HG03064 (cell line): ENCODE data around the gene CD2AP.
A peak's percentile ranks its signal among the peaks of the same experiment; 100 is the strongest.
"Not testable (repeated sequence)": the region's sequence is repeated elsewhere in the genome, so short reads cannot be mapped to it uniquely, and the experiment has no call there.

ENCODE experiments used
- ATAC-seq: cut with Tn5 transposase; IDR thresholded peaks from one replicate; pipeline ENCODE4 v1.9.1; 2021; ENCODE audit warnings: low read depth; ENCODE audit not compliant: unreplicated experiment

CD2AP gene, protein sequence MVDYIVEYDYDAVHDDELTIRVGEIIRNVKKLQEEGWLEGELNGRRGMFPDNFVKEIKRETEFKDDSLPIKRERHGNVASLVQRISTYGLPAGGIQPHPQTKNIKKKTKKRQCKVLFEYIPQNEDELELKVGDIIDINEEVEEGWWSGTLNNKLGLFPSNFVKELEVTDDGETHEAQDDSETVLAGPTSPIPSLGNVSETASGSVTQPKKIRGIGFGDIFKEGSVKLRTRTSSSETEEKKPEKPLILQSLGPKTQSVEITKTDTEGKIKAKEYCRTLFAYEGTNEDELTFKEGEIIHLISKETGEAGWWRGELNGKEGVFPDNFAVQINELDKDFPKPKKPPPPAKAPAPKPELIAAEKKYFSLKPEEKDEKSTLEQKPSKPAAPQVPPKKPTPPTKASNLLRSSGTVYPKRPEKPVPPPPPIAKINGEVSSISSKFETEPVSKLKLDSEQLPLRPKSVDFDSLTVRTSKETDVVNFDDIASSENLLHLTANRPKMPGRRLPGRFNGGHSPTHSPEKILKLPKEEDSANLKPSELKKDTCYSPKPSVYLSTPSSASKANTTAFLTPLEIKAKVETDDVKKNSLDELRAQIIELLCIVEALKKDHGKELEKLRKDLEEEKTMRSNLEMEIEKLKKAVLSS

DNA sequence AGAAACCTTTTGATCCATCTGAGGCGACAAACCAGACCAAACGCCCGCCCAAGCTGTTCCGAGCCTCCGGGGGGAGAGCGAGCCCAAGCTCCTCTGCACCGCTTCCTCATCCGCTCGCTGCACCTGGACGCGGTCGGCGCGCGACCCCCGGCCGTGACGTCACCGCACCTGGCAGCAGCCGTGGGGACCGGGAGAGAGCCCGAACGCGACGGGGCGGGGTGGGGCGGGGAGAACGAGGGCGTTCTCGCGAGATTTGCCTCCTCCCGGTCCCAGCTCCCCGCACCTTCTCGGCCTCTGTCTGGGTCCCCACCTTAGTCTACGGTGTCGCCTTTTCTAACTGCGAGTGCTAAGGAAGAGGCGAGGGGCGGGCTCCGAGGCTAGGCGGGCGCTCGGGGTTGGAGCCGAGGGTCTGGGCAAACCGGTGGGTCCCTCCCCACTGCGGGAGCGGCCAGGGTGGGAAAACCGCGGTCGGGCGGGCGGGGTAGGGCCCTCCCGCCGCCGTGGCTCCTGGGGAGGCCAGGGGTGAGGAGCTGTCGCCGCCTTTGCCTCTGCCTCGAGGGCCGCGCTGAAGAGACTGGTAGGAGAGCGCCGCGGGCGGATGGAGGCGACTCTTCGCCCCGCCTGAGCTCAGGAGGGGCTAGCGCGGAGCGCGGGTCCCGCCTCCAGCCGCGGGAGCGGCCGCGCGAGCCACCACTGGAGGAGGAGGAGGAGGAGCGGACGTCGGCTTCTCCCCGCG, at the start of gene CD2AP:
Gene CD2AP (plus strand): TSS at position 293 of the 736 bp plus-strand sequence. CDS start 456 bp downstream, outside the sequence.
- peak; percentile 85 for ATAC-seq

DNA sequence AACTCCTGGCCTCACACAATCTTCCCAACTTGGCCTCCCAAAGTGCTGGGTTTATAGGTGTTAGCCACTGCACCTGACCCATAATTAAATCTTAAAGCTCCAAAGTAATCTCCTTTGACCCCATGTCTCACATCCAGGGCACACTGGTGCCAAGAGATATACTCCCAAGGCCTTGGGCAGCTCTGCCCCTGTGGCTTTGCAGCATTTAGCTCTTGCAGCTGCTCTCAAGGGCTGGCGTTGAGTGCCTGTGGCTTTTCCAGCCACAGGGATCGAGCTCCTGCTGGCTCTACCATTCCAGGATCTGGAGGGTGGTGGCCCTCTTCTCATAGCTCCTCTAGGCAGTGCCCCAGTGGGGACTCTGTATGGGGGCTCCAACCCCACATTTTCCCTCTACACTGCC, 49.3 kb upstream of the CD2AP start:
- no peak for ATAC-seq

DNA sequence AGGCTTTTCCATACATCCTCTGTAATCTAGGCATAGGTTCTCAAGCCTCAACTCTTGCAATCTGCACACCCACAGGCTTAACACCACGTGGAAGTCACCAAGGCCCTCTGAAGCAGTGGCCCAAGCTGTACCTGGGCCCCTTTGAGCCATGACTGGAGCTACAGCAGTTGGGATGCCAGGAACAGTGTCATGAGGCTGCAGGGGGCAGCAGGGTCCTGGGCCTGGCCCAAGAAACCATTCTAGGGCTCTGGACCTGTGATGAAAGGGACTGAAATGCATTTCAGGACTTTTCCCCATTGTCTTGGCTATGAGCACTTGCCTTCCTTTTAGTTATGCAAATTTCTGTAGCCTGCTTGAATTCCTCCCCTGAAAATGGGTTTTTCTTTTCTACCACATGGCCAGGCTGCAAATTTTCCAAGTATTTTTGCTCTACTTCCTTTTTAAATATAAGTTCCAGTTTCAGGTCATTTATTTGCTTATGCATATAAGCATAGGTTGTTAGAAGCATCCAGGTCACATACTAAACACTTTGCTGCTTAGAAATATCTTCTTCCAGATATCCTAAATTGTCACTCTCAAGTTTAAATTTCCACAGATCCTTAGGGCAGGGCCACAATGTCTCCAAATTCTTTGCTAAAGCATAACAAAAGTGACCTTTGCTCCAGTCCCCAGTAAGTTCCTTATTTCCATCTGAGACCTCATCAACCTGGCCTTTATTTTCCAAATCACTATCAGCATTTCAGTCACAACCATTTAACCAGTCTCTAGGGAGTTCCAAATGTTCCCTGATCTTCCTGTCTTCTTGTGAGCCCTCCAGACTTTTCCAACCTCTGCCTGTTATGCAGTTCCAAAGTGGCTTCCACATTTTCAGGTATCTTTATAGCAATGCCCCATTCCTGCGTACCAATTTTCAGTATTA, 48.6 kb upstream of the CD2AP start:
- no peak for ATAC-seq

DNA sequence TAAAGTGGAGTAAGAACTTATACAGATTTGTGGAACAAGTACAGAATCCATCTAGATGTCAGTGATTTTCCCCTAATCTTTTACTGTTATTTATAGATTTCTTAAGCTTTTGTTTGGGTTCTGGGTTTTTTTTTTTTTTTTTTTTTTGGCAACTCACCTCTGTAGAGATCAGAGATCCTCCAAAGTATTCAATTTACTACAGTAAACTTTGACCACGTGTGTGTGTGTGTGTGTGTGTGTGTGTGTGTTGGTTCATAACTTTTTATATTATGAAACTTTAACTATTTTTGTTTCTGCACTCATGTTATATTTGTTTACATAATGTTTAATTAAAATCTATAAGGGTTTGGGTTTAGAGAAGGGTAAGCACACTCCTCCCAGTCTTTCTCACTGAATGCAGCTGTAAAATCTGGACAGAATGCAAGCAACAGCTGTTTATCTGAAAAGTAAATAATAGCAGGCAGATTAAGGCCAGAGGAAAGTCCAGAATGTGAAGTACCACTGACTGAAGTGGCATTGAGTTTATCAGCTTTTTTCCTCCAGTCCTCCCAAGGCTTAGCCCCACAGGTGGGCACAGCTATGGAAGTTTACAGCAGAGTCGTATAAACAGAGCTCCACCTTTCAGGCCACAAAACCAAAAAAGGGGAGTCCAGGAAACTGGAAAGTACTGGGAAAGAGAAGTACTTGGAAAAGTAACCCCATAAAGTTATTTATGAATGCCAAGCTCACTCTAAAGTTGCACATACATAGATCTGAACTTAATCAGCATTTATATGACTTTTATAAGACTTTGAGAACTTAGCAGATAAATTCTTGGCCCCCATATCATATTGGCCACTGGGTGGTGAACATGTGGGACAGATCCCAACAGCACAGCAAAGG, 43.0 kb upstream of the CD2AP start:
- no peak for ATAC-seq

DNA sequence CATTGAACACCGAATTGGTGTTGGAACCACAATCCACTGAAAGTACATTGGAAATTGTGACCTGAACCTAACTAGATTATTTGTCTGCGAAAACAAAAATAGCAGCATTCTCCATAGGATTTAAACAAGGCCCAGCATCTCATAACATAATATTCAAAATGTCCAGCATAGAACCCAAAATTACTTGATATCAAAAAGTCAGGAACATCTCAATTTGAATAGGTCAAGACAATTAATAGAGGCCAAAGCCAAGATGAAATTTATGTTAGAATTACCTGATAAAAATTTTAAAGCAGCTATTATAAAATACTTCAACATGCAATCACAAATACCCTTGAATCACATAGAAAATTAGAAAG, 42.4 kb upstream of the CD2AP start:
- no peak for ATAC-seq

DNA sequence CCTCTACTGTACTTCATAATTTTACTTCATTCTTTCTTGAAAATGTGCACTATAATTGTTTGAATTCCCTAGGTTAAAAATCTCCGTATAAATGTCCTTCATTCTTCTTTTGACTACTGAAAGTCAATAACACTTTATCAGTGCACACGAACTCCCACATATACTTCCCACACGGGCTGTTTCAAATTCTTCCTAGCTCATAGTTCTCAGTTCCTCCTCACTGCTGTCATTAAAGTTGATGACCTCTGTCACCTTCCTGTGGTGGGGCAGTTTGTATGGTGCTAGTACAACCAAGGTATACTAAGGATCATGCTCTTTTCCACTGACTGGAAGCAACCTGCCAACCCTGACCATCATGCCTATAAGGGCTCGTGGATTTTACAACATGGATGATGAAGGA, 40.0 kb upstream of the CD2AP start:
- ATAC-seq: no peak

DNA sequence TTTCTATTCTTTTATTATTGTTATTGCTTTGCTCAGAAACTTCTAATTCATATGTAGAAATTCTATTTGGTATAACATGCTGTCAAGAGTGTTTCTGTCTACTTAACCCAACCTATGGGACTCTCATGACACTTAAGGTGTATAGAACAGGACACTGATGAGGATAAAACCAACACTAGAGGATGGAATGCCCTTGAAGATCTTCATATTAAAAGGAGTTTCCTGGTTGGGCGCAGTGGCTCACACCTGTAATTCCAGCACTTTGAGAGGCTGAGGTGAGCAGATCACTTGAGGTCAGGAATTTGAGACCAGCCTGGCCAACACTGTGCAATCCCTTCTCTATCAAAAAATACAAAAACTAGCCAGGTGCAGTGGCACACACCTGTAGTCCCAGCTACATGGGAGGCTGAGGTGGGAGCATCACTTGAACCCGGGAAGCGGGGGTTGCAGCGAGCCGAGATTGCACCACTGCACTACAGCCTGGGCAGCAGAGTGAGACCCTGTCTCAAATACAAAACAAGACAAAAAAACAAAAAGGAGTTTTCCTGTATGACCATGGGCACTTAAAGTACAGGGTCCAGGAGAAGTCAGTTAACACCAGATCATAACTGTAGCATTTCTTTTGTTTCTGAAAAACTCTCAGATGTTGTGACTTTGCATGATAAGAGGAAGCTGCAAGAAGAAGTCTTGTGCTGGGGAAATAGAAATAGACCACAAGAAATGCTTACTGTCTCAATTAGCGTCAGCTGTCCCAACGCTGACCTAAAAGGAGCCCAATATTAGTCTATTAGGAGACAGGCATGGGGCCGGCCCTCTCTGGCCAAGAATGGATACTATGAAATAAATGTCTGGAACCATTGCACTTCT, 38.9 kb upstream of the CD2AP start:
- peak; percentile 76 for ATAC-seq

DNA sequence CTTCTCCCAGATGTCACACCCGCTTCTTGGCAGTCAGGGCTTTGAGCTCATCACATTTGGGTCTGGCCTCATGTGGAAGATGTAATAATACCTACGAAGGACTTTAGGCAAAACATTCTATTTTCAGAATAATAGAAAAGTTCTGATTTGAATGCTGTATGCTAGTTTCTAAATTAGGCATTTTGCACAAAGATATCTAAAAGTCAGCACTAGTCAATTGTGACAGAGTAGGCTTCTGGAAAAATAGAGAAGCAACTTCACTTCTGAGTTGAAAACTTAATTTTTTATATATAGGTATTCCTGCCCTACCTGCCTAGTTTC, 38.3 kb upstream of the CD2AP start:
- peak; percentile 35 for ATAC-seq

DNA sequence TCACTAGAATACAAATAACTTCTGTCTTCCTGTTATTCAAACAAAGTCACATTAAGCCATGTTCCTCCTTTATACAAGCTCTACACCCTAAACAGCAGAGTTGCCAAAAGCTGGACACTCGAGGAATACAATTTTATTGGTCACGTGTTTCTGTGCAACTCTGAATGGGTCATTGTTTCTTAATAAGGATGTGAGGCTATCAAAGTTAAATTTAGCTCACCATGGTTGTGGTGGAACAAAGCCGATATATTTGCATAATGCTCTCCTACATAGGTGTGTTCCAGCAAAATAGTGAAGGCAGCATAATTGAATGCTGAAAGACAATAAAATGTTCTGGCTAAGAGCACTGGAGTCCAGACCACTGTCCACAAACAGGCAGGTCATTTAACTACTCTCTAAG, 36.9 kb upstream of the CD2AP start:
- peak; percentile 51 for ATAC-seq

DNA sequence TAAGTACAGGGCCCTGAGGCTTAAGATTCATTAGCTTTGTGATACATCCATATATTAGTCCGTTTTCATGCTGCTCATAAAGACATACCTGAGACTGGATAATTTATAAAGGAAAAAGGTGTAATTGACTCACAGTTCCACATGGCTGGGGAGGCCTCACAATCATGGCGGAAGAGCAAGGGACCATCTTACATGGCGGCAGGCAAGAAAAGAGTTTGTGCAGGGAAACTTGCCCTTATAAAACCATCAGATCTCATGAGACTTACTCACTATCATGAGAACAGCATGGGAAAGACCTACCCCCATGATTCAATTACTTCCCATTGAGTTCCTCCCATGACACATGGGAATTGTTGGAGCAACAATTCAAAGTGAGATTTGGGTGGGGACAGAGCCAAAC, 32.6 kb upstream of the CD2AP start:
- not testable (repeated sequence) for ATAC-seq

DNA sequence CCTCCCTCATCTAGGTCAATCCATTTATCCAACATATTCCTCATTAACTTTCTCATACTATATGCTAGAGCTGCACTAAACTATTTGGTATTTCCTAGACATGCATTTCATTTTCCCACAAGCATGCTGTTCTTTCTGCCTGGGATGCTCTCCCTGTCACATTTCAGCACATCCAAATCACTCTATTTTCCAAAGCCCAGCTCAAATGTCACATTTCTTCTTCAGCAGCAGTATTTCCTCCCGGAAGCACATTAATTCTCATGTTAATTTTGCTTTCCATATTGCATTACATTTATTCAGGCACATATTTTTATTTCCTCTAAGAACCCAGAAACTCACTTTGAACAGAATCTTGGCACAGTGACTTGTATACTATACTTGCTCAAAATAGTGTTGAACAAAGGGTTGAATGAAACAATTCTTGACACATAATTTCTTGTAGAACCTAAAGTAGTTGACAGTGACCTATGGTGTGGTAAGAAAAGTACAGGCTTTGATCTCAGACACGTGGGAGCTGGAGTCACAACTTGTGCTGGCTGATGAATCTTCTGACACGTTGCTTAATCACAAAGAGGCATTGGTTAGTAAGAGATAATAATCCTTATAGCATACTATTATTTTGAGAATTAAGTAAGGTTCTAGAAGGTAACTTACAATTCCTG, 30.8 kb upstream of the CD2AP start:
- no peak for ATAC-seq

DNA sequence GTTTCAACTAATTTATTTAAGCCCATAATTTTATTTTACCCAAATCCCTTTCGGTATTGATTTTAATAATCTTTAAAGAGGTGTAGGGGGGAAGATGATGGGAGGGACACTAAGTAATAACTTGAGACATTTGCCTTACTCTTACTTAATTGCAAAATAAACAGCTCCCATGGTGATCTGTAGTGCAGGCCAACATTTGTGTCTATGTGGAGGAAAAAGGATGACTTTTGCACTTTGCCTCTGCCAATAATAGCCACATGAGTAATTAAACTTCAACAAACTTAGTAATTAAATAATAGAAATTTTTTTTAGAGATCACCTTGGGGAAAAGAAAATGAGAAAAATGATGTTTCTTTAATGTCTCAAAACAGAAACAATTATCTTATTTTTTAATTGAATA, 29.9 kb upstream of the CD2AP start:
- no peak for ATAC-seq

DNA sequence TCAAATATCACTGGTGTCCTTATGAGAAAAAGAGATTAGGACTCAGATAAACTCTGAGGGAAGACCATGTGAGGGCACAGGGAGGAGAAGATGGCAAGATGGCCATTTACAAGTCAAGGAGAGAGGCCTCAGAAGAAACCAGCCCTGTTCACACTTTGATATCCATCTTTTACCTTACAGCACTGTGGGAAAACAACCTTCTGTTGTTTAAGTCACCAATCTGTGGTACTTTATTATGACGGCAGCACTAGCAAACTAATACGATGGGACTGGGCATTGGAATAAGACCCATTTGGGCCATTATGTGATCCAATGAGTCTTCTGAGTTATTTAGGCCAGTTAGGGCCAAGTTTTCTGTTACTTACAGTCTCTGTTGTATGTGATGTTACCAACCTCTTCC, 26.4 kb upstream of the CD2AP start:
- ATAC-seq: no peak

DNA sequence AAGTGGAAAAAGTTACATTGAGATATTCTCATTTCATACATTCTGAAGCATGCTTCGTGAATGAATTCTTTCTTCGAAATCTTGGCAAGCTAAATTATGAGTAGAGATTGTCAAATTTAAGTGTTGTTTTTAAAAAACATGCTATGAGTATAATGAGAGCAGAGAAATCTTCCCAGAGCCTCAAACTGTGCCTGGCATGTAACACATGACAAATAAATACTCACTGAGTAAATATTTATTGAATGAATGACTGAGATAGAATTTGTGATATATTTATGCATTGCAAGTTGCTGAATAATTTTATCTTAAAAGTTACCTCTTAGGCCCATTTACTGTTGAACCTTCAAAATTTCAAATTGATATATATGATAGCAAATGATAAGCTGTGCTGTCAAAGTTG, 24.7 kb upstream of the CD2AP start:
- no peak for ATAC-seq

DNA sequence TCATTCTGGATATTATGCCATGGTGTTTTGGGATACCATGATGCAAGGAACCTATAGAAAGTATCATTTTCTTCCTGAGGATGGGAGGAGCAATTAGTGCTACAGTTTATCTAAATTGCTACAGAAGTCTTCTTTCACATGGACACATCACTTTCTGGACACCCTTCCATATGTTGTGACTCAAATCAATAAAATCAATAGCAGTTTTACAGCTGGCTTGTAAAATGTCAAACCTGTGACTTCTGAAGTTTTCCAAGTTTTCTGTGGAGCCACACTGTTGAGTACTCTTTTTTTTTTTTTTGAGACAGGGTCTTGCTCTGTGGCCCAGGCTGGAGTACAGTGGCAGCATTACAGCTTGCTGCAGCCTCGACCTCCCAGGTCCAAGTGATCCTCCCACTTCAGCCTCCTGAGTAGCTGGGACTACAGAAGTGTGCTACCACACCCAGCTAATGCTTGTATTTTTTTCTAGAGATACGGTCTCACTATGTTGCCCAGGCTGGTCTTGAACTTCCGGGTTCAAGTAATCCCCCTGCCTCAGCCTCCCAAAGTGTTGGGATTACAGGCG, 24.1 kb upstream of the CD2AP start:
- ATAC-seq: no peak

DNA sequence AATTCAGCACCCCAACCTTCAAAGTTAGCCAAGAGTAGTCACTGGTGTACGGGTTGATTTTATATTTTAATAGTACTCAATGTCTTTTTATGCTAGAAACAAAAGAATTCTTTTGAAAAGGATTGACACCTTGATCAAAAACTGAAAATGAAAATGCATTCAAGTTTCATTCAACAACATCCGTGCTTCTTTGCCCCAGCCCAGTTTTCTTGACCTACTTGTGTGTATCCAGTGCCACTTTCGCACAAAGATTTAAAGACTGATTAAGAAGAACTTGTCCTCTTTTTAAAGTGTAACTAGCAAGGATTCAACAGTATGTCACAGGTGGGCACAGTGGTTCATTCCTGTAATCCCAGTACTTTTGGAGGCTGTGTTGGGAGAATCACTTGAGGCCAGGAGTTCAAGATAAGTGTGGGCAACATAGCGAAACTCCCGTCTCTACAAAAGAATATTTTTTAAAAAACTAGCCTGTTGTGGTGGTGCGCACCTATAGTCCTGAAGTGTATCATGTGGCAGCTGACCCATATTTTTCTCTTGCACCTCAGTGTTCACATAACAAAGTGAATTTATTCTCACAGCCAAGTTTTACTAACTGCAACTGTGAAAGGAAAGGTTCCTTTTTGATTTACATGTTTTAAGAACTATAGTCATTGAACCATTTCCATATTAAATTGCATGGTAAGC, 22.7 kb upstream of the CD2AP start:
- no peak for ATAC-seq

DNA sequence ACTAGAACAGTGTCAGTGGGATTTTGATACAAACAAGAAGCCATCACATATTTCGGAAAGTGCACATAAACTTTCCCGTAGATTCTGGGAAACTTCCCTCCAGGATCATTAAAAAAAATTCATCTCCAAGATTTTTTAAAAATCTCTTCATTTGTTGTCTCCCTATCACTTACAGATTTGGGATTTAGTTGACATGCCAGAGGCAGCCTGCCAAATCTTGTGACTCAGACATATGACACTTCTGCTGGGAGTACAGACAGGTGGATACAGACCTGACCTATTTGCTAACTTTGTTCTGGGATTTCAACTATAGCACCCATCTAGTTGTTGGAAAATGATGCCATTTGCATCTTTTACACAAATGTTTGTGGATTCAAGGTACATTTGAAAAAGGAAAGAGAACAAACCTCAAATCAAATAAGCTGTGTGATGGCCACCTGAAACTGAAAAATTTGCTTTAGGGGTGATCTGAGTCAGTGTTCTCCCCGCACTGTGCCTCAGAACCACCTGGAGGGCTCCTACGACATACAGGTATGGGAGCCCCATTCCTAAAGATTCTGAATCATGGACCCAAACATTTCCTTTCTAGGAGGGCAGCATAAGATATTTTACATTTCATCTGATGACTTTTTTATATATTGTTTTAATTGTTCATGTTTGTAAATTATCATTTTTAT, 21.9 kb upstream of the CD2AP start:
- ATAC-seq: peak; percentile 74
